ENCODE results near the gene TMEM82. TPM values are rescaled to one million over a fixed set of nuclear protein-coding genes. Genes with fewer than 3 reads are reported as not detected.
A peak's percentile ranks its signal among the peaks of the same experiment; 100 is the strongest.

Gene TMEM82
- total RNA-seq, 2 experiments from 2014 or later: not detected

DNA sequence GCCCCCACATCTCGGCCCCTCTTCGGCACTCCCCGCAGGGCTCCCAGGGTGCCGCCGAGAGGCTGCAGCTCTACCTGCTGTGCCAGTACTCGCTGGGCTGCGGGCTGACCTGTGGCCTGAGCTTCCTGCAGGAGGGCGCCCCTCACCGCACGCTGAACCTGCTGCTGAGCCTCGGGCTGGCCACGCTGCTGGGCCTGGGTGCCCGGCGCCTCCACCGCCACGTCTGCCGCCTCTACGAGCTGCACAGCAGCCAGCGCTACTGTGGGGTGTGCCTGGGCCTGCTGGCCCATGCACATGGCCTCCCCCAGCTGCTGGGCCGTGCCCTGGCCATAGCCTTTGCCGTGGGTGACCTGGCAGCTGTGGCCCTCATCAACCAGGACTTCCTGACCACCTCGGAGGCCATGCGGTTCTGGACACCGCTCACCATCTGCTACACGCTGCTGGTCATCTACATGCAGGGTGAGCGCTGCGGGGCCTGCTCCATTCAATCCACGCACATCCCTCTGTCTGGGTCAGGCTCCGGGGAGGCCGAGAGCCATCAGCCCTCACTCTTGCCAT, 1.9 kb downstream of the TMEM82 start:
- no peaks in the 10 kb centered on the region for H3K36me3 ChIP-seq (ENCODE audit: insufficient read depth, low read length)
- no peaks in the 10 kb centered on the region for H3K27me3 ChIP-seq (ENCODE audit: control insufficient read depth in 1 of 2, insufficient read depth in 2 of 2, low read length in 2 of 2)
- peaks cover 6% of the 10 kb centered on the region for H3K4me1 ChIP-seq (ENCODE audit: insufficient read depth, low read length)
- TF ChIP-seq, protein P1, sequence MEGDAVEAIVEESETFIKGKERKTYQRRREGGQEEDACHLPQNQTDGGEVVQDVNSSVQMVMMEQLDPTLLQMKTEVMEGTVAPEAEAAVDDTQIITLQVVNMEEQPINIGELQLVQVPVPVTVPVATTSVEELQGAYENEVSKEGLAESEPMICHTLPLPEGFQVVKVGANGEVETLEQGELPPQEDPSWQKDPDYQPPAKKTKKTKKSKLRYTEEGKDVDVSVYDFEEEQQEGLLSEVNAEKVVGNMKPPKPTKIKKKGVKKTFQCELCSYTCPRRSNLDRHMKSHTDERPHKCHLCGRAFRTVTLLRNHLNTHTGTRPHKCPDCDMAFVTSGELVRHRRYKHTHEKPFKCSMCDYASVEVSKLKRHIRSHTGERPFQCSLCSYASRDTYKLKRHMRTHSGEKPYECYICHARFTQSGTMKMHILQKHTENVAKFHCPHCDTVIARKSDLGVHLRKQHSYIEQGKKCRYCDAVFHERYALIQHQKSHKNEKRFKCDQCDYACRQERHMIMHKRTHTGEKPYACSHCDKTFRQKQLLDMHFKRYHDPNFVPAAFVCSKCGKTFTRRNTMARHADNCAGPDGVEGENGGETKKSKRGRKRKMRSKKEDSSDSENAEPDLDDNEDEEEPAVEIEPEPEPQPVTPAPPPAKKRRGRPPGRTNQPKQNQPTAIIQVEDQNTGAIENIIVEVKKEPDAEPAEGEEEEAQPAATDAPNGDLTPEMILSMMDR (IDR thresholded peaks at IDR 0.05): no peak
- ChIA-PET POLR2A (no interaction called here), CTCF (no interaction called here)
- ATAC-seq (ENCODE audit: poor library complexity) (no peak), DNase-seq (peak in 1 of 14 experiments; percentile 16)
- H3K4me3 Mint-ChIP-seq: no peak overlapping the region
- no peak overlapping the region for H3K27ac Mint-ChIP-seq
- no peak overlapping the region for H3K27ac ChIP-seq (ENCODE audit: low read depth in 1 of 2, low read length in 2 of 2)
- H3K4me1 Mint-ChIP-seq (ENCODE audit: low read depth): peaks cover 6% of the 10 kb centered on the region
- H3K4me3 ChIP-seq (ENCODE audit: low read length): no peak overlapping the region
- H3K9me3 ChIP-seq (ENCODE audit: control insufficient read depth in 1 of 2, insufficient read depth in 1 of 2, low read length in 2 of 2): no peaks in the 10 kb centered on the region
- H3K36me3 Mint-ChIP-seq (ENCODE audit: low read depth): no peaks in the 10 kb centered on the region
- H3K27me3 Mint-ChIP-seq: no peaks in the 10 kb centered on the region
- H3K9me3 Mint-ChIP-seq: no peaks in the 10 kb centered on the region
- intact Hi-C loops (cut with DNase I, micrococcal nuclease): loop anchor here in 1 of 2 experiments (5.0 kb wide), 1 partner anchor 422 kb away; no protein-coding TSS in a partner anchor

DNA sequence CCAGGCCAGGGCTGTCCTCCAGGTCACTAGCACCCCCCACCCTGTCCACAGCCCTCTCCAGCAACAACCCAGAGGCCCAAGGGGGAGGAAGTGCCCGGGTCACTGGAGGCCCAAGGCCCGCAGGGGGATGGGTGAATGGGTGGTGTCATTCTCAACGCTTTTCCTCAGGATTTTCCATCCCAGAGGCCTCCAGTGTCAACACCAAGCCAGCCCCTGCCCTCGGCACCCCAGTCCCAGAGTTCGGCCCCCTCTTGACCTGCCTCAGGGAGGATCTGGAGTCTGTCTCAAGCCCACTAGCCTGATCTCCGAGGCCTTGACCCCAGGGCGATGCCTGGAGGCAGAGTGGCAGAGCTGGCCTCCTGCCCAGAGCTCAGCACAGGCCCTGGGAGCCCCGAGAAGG, 5.1 kb downstream of the TMEM82 start:
- Mint-ChIP-seq H3K27ac (no peak overlapping the region), H3K4me3 (no peak overlapping the region), H3K36me3 (ENCODE audit: low read depth) (no peaks in the 10 kb centered on the region), H3K4me1 (ENCODE audit: low read depth) (no peaks in the 10 kb centered on the region), H3K9me3 (no peaks in the 10 kb centered on the region), H3K27me3 (no peaks in the 10 kb centered on the region)
- CTCF ChIA-PET: no interaction called here
- no peaks in the 10 kb centered on the region for H3K27me3 ChIP-seq (ENCODE audit: control insufficient read depth in 1 of 2, insufficient read depth in 2 of 2, low read length in 2 of 2)
- no peaks in the 10 kb centered on the region for H3K4me1 ChIP-seq (ENCODE audit: insufficient read depth, low read length)
- POLR2A ChIA-PET: no interaction called here
- ATAC-seq (ENCODE audit: poor library complexity) (no peak), DNase-seq (no peak)
- TF ChIP-seq, protein P1 (IDR thresholded peaks at IDR 0.05): no peak
- H3K27ac ChIP-seq (ENCODE audit: low read depth in 1 of 2, low read length in 2 of 2): no peak overlapping the region
- H3K36me3 ChIP-seq (ENCODE audit: insufficient read depth, low read length): no peaks in the 10 kb centered on the region
- H3K4me3 ChIP-seq (ENCODE audit: low read length): no peak overlapping the region
- H3K9me3 ChIP-seq (ENCODE audit: control insufficient read depth in 1 of 2, insufficient read depth in 1 of 2, low read length in 2 of 2): no peaks in the 10 kb centered on the region
- intact Hi-C loops (cut with DNase I, micrococcal nuclease): no loop called here

DNA sequence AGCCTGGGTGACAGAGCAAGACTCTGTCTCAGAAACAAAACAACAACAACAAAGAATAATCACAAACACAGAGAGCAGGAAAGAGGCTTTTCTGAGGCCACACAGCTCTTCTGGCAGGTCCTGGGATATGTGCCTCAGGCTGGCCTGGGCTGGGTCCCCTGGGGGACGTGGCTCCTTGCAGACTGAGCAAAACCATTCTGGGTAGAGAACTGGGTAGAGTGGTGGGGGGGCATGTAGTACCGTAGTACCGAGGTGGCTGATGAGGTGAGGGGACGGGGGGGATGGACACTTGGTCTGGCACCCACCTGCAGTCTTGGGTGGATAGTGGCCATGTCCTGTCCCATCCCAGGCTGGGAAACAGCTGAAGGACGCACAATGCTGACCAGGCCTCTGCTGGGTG, 6.0 kb downstream of the TMEM82 start:
- Mint-ChIP-seq H3K4me3 (no peak overlapping the region), H3K27ac (no peak overlapping the region), H3K36me3 (ENCODE audit: low read depth) (no peaks in the 10 kb centered on the region), H3K9me3 (no peaks in the 10 kb centered on the region), H3K4me1 (ENCODE audit: low read depth) (no peaks in the 10 kb centered on the region), H3K27me3 (peaks cover under 1% of the 10 kb centered on the region)
- Histone ChIP-seq H3K9me3 (ENCODE audit: control insufficient read depth in 1 of 2, insufficient read depth in 1 of 2, low read length in 2 of 2) (no peaks in the 10 kb centered on the region), H3K27ac (ENCODE audit: low read depth in 1 of 2, low read length in 2 of 2) (no peak overlapping the region), H3K27me3 (ENCODE audit: control insufficient read depth in 1 of 2, insufficient read depth in 2 of 2, low read length in 2 of 2) (no peaks in the 10 kb centered on the region), H3K4me3 (ENCODE audit: low read length) (no peak overlapping the region), H3K36me3 (ENCODE audit: insufficient read depth, low read length) (no peaks in the 10 kb centered on the region), H3K4me1 (ENCODE audit: insufficient read depth, low read length) (no peaks in the 10 kb centered on the region)
- CTCF ChIA-PET: no interaction called here
- no peak for ATAC-seq (ENCODE audit: poor library complexity)
- intact Hi-C loops (cut with DNase I, micrococcal nuclease): no loop called here
- no peak for DNase-seq
- TF ChIP-seq, protein P1 (IDR thresholded peaks at IDR 0.05): no peak
- POLR2A ChIA-PET: interaction anchor here (0.6 kb wide), 1 partner anchor 8 kb away, joined by 3 read pairs; no protein-coding TSS in a partner anchor

All from CD4-positive, alpha-beta T cell (primary cell).